HL-60/S4 (cell line): ENCODE results near the gene ELOB.

Experiments used
- in situ Hi-C: fragments of 300-500 bp; cut with MboI; formaldehyde crosslinking; loops from 2 replicates; pipeline ENCODE4 v1.14.3; 2022; ENCODE audit warnings: low sequenced_read_pairs

The ELOB gene

DNA sequence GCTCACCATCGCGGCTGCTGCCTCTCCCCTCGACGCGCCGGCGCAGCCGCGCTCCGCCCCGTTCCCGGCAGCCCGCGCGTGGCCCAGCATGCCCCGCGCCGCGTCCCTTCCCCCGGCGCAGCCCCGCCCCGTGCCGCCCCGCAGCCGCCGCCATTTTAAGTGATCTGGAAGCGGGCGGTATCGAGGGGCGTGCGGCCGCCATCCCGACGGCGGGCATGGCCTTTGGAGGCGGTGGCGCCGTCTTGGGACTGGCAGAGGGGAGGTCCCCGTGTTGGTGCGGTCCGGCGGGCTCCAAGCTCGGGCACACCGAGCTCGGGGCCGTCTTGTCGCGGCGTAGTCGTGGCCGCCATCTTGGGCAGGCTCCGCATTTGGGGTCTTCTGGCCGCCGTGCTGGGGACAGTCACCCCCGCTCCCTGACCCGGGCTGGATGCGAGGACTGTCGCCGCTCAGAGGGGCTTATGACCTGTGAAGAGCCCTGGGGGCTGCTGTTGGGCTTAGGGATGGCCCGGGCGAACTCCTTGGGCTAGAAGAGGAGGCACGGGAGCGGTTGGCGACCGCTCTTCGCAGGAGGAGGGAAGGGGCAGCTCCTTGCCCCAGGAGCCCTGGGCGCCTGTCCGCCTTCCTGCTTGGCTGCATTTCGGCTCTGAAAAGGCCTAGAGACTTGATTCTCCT, at the start of gene ELOB:
Gene ELOB, minus strand, starts transcription at position 50 of the 672 bp plus-strand sequence. Its CDS starts 41 bp downstream, at position 9.
- in situ Hi-C loops, result no loop called here

DNA sequence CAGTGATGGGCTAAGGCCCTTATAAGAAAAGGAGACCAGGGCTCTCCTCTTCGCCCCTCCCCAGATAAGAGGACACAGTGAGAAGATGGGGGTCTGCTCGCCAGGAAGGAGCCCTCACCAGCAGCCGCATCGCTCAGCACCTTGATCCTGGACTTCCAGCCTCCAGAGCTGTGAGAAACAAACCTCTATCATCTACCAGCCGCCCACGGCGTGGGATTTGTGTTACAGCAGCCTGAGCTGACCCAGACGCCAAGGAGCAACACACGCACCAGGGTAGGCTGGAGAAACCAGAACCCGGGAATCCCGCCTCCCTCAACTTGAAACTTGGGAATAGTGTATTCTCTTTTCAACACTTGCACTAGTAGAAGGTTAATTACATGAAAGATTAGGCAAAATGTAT, 48.8 kb upstream of the ELOB start:
- in situ Hi-C loops, result no loop called here

- in situ Hi-C loops, result no loop called here
These were observed 48.1 kb upstream of the ELOB start for GRCh38 chr16:2825049-2825742.

GRCh38 chr16:2824626-2825025, 47.5 kb upstream of the ELOB start:
- in situ Hi-C loops, result no loop called here

DNA sequence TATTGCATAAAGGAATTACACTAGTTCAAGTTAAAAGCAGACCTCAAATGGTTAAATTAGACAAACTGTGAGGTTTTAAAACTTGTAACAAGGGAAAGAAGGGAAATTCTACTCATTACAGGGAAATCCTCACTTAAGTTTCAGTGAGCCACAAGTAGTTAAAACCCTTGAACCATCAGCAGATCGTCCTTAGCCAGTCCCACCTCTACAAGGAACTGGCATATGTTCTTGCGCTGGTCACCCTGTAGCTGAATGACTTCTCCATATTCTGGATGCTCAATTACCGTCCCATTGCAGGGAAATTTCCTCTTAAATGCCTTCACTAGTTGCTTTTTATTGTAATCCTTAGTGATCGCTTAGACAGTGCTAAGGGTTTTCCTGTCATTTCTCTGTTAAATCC, 45.4 kb upstream of the ELOB start:
- in situ Hi-C loops, result no loop called here

GRCh38 chr16:2822158-2822495, 45.0 kb upstream of the ELOB start:
- in situ Hi-C loops, result no loop called here

- in situ Hi-C loops, result no loop called here
These were observed 44.5 kb upstream of the ELOB start for GRCh38 chr16:2821487-2822157.

GRCh38 chr16:2820836-2821486, 43.9 kb upstream of the ELOB start:
- in situ Hi-C loops, result no loop called here

- in situ Hi-C loops, result no loop called here
These were observed 43.1 kb upstream of the ELOB start for GRCh38 chr16:2819939-2820835.

- in situ Hi-C loops, result no loop called here
These were observed 42.3 kb upstream of the ELOB start for GRCh38 chr16:2819179-2819938.

DNA sequence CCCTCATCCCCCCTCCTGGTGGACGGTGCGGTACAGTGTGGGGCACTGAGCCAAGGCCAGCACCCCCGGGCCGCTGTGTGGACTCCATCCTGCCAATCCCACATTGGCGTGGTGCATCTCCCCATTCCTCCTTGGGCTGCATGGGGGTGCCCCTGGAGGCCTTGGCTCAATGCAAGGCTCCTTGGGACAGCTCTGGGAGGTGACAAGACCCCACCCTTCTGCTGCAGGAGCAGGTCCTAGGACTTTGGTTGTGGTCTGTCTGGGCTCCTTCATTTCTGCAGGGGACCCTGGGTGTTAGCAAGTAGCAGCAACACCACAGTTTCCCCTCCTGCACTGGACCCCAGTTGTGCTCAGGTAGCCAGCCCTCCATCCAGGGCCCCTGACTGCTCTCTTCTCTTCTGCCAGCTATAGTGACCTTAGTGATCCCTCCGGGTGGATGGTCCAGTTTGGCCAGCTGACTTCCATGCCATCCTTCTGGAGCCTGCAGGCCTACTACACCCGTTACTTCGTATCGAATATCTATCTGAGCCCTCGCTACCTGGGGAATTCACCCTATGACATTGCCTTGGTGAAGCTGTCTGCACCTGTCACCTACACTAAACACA, 41.3 kb upstream of the ELOB start:
- in situ Hi-C loops, result no loop called here

DNA sequence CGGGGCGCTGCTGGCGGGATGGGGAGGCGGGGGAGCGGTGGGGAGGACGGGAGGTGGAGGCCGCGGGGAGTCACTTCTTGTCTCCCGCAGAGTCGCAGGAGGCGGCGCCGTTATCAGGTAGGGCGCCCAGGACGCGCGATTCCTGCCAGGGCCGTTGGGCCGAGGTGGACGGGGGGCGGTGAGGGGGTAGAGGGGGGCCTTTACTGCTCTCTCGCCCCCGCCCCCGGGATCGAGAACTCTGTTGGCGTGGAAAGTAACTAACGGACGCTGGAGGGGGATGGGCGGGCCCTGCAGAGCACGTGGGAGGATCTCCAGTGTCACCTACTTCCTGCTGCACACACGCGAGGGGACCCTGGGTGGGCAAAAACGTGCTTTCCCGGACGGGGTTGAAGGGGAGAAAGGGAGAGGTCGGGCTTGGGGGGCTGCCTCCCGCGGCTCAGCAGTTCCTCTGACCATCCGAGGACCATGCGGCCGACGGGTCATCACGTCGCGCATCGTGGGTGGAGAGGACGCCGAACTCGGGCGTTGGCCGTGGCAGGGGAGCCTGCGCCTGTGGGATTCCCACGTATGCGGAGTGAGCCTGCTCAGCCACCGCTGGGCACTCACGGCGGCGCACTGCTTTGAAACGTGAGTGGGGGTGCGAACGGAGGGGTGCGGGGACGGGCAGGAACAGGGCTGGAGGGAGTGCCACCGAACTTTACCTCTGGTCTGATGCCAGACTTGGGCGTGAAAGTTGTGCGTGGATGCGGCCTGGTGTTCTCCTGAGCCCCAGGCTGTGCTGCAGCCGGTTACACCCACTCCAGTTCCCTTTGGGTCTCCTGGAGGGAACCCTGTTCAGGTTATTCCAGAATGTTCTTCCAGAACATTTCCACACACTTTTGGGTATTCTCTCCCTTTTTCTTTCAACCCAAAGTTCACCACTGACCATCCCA, 40.5 kb upstream of the ELOB start:
- in situ Hi-C loops, result no loop called here

GRCh38 chr16:2816751-2817339, 39.8 kb upstream of the ELOB start, which contains the start of gene PRSS21:
Gene PRSS21 (plus strand): TSS chr16:2817237. CDS start chr16:2817269, 32 bp downstream.
- in situ Hi-C loops, result no loop called here

GRCh38 chr16:2815299-2815771, 38.3 kb upstream of the ELOB start:
- in situ Hi-C loops, result no loop called here

DNA sequence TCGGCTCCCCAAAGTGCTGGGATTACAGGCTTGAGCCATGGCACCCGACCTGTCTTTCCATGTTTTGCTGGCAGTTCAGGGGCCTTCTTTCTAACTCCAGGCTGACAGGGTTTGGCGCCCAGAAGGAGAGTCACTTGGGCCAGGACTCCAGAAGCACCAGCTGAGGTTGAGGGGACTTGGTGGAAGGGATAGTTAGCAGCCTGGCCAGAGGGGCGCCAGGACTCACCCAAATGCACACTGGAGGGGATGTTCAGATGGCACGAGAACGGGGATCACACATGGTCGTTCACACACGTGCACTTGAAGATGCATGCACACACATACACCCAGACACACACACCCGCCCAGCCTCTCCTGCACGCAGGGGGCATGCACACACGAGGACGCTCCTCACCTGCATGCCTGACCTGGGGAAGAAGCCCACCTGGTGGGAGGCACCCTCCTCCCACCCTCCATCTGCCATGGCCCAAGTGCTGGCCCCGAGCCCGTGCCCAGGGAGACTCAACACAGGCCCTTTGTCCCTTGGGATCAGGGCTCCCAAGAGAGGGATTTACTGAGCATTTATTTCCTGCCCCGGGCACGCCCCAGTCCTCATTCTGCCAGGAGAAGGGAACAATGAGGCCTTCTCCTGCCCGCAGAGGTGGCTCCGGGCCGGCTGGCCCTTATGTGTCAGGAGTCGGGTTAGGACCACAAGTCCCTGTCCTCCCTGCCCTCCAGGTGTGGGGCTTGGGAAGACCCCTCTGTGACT, 37.6 kb upstream of the ELOB start:
- in situ Hi-C loops, result no loop called here

GRCh38 chr16:2813771-2814221, 36.7 kb upstream of the ELOB start:
- in situ Hi-C loops, result no loop called here
